HEK293 (cell line): ENCODE measurements around the gene KIFBP.

Source experiments
- CTCF ChIP-seq: fragments of 450-650 bp; formaldehyde crosslinking; IDR thresholded peaks from 2 replicates; pipeline ENCODE4 v1.5.1; 2016; ENCODE audit warnings: missing biosample characterization, missing genetic modification characterization
- PATZ1 ChIP-seq: fragments of 450-650 bp; formaldehyde crosslinking; IDR thresholded peaks from 2 replicates; pipeline ENCODE4 v1.5.1; 2016; ENCODE audit warnings: missing biosample characterization, missing genetic modification characterization
- SETDB1 ChIP-seq: IDR thresholded peaks from one replicate; pipeline ENCODE4 v1.6.1; 2017; ENCODE audit warnings: mild to moderate bottlenecking, low read length, moderate library complexity, mixed read lengths; ENCODE audit not compliant: insufficient read length
- ZFP41 ChIP-seq: fragments of 450-650 bp; formaldehyde crosslinking; IDR thresholded peaks from 2 replicates; pipeline ENCODE4 v1.5.1; 2016; ENCODE audit warnings: missing biosample characterization, missing genetic modification characterization, borderline replicate concordance
- ZNF132 ChIP-seq: fragments of 450-650 bp; formaldehyde crosslinking; IDR thresholded peaks from 2 replicates; pipeline ENCODE4 v1.5.1; 2017; ENCODE audit warnings: missing biosample characterization, missing genetic modification characterization, borderline replicate concordance
- ZNF138 ChIP-seq: fragments of 450-650 bp; formaldehyde crosslinking; IDR thresholded peaks from 2 replicates; pipeline ENCODE4 v1.5.1; 2016; ENCODE audit warnings: missing biosample characterization, missing genetic modification characterization, borderline replicate concordance
- ZNF513 ChIP-seq: fragments of 450-650 bp; IDR thresholded peaks from 2 replicates; pipeline ENCODE4 v1.5.1; 2018; ENCODE audit warnings: missing biosample characterization, missing genetic modification characterization
- ZNF544 ChIP-seq: fragments of 450-650 bp; formaldehyde crosslinking; IDR thresholded peaks from 2 replicates; pipeline ENCODE4 v1.5.0; 2017; ENCODE audit warnings: missing biosample characterization, missing genetic modification characterization
- ZNF654 ChIP-seq: fragments of 450-650 bp; formaldehyde crosslinking; IDR thresholded peaks from 2 replicates; pipeline ENCODE4 v1.5.1; 2016; ENCODE audit warnings: low read depth, missing biosample characterization, missing genetic modification characterization
- ZNF777 ChIP-seq: fragments of 450-650 bp; formaldehyde crosslinking; IDR thresholded peaks from 2 replicates; pipeline ENCODE4 v1.5.1; 2017; ENCODE audit warnings: missing biosample characterization, missing genetic modification characterization, borderline replicate concordance

- TF ChIP-seq ZNF544 (tag by site-specific recombination) (no peak), CTCF (tag by site-specific recombination) (no peak), ZNF138 (tag by site-specific recombination) (no peak), ZNF513 (tag by site-specific recombination) (no peak), ZNF132 (no peak), SETDB1 (no peak), ZFP41 (tag by site-specific recombination) (no peak), ZNF777 (no peak), PATZ1 (tag by site-specific recombination) (no peak), ZNF654 (tag by site-specific recombination) (no peak)
Observed at GRCh38 chr10:68973975-68974374, 14.6 kb upstream of the KIFBP start.
